Activated CD8-positive, alpha-beta memory T cell treated with anti-CD3 and anti-CD28 coated beads, Interleukin-2, amount 50 U/mL, for 1 hour (primary cell): ENCODE data around the gene RPTOR.

Experiments used
- DNase-seq: peaks from one replicate; pipeline ENCODE4 v3.0.0-alpha.2; 2020; ENCODE audit errors: extremely low read depth

The RPTOR gene

DNA sequence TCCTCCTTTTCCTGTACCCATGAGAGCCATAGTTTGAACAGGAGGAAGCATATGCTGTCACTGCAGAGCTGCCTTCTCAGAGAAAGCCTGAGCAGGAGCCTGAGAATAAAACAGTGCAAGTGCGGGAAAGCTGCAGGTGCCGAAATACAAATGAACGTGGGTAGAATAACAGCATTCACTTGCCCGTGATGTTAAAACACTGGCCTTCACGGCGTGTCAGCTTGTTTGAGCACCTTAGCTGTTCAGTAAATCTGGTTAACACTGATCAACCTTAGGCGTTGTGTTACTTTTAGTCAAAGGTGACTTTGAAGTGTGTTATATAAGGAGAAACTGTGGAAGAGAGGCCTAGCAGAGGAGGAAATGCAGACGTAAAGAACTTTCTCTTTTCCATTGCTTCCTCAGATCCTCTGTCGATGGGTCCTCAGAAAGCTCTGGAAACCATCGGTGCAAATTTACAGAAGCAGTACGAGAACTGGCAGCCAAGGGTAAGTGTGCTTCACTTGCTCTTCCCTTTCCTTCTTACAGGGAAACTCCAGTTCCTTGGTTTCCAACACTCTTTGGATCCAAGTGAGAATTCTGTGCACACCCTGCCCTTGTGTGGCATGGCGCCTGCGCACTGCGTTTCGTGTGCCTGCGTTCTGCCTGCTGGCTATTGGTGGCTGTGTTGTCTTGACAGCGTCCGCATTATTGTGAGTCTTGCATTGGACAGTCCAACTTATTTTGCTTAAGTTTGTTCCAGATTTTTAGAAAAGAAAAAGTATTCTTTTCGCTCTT is 98.9 kb downstream of the RPTOR start:
- DNase-seq = no peak

DNA sequence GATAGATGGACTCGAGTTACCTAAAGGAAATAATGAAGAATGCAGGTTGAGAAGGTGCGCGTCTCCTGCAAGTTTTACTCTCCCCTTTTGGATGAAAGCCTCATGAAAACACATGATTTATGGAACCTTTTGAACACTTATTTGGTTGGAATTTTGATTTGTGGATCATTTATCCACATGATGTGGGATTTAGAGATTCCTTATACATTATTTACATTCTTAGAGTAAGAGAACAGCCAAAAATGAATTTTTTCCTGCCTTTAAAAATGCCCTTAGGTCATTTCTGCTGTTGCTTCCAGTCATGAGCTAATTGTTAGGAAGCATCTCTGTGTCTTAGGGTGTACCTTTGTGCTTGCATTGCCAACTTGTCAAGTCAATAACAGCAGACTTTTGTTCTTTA is 99.9 kb downstream of the RPTOR start:
- DNase-seq = no peak

DNA sequence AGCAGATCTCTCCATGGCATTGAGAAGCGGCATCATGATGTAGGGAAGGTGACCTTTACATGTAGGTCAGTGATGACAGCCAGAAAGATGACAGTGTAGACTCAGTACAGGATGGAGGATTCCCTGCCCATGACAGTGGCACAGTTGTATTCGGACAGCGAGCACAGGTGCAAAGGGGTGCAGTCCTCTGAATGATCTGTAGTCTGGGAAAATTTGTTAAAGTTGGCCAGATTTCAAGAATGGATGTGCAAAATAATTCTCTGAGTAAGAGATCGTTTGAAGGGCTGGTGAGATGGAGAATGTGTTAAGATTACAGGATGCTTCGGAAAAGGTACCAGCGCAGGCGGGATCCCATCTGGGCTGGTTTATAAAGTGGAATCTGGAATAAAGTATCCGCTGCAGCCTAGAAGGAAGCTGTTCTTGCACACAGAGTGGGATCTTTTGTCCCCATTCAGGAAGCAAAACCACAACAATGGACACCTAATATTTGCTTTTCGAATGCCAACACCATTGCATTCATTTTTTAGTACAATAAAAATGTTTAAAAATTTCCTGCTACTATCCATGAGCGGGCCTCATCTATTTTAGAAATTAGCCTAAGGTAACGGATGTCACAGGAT is 101.2 kb downstream of the RPTOR start:
- no peak for DNase-seq

DNA sequence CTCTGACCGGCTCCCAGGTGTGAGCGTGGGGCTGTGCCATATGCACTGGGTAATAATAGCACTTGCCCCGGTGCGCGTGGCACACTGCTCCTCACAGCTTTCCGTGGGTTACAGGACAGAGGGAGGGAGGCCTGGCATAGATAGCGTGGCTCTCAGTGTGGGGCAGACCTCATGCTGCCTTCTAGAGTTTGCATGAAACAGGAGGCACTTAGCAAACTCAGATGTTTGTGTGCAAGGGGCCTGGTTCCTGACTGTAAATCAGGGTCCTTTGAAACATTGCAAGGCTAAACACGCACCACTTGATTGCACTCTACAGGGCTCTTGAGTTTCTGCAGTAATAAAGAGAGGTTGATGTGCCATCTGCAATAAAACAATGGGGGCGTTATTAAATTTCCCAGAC is 101.7 kb downstream of the RPTOR start:
- no peak for DNase-seq

DNA sequence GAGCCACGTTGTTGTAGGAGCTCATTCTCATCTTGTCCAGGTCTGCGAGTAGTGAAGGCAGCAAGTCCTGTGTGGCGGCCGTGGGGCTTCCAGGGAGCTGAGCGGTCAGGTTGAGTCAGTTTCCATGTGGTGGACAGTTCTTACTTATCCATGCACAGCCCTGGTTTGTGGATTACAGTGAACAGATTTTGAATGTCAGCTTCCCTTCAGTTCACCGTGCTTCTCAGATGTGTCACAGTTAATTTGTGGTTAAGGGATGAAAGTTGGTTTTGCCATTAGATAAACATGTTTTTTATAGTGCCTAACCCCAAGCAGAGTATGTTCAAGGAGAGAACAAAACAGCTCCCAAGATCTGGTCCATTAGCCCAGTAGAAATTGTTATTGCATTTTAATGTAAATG is 103.1 kb downstream of the RPTOR start:
- no peak for DNase-seq

DNA sequence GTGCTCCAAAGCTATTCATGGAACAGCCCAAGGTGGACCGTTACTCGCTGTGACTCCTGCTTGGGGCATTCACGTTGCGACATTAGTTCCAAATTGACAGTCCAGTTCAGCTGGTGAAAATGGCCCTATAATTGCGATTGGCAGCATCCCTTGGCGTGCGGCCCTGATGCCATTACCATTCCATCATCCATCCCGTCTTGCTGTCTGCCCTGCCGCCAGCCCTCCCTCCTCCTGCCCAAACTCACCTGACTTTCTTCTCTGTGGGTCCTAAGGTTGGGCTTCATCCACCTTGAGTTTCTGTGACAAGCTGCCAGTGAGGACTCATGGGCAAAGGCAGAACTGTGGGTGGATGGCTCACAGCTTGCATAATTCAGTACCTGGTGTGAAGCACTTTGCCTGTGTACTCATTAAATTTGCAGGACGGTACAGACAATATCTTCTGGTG is 104.6 kb downstream of the RPTOR start:
- no peak for DNase-seq

DNA sequence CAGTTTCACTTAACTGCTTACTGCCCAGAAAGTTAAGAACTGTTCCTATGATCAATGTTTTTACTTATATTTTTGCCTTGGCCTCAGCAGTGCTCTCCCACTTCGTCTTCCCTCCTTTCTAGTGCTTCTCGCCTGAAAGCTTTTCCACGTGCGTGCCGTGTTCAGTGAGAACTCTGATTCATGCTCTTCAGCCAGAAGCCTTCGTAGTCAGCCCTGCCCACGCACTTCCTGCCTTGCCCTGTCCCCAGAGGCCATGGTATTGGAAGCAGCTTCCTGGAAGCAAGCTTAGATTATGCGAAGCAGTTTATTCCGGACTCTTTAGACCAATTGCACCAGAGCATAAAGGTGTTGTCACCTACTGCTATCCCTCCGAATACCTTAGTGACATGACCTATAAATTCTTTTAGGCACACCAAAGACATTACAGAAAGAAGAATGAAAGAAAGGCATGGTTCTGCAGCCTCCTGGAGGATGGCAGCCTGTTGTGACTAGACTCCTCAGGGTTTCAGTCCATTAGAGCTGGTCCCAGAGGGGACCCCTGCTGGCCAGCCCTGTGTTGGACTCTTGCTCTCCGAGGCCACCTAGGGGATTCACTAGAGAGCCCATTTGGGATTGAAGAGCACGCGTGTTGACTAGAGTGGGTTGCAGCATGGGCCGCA is 105.2 kb downstream of the RPTOR start:
- peak; percentile 32 for DNase-seq

DNA sequence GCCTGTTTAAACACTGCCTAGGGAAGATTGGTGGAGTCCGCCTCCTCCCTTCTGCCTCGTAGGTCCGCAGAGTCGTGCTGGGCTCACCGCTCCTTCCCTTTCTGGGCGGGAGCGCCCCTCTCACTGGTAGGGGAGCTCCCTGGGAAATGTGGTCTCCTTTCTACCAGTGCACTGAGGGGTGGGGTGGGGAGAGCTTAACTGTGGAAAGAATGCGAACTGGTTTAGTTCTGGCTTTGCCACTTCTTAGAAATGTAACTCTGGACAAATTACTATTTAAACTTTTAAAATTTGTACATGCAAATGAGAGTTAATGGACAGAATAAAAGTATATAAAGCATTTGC is 105.7 kb downstream of the RPTOR start:
- no peak for DNase-seq

DNA sequence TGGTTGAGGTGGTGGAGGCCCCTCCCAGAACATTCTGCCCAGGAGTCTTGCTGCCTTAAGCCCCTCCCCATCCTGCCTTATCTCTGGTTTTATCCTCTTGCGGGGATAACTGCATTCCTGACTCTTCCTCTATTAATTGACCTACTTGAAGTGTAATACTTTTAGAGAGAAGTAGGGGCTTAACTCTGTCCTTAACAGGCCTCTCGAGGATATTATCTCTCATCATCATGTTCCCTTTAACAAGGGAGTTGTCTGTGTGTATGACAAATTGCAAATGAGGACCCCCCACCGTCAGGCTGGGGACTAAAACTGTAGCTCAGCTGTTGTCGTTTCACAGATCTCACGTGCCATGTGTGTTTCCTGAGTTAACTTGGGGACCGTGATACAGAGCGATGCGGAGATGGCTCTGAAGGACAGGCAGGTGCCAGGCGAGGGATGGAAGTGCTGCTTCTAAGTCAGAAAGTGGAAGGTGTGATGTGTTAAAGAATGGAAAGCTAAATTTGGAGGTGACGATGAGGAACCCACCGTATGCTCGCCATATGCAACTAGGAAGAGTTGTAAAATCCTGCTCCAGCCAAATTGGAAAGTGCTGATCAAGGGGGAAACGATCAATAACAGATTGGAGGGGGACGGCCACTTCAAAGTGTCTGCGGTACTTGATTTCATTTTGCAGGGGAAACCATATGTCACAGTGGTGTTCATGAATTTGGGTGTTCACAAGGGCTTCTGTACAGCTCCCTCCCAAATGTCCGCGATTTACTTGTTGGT is 106.3 kb downstream of the RPTOR start:
- DNase-seq = no peak

DNA sequence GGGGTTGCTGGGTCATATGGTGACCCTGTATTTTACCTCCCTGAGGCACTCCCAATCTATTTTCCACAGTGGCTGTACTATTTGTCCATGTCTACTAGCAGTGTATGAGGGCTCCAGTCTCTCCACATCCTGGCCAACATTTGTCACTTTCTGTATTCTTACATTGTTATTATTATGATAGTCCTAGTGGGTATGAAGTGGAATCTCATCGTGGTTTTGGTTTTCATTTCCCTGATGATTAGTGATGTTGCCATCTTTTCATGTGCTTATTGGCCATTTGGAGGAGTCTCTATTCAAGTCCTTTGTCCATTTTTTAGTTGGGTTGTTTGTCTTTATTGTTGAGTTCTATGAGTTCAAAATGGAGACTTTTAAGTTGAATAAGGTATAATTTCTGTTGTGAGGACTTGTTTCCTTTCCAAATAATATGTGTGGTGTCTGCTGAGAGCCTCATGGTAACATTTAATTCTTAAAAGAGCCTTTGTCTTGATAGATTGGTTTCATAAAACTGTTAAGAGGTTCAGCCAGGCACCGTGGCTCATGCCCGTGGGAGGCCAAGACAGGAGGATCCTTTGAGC is 108.2 kb downstream of the RPTOR start:
- no peak for DNase-seq

DNA sequence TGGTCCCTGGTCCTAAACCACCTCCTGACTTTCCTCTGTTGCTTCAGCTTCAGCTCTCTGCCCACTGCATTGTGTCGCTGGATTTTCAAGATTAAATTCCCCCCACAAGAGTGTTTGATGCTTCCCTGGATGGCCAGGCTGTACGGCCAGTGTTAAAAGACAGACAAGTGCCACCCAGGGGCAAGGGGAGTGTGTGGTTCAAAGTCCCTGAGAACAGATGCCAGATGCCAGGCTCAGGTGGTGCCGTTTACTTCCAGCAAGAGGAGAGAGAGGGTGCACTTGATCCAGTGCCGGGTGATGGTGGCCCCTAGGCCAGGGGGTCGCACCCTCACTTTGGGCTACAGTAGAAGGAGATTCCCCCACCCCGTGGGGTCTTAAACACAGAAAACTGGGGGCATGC is 109.2 kb downstream of the RPTOR start:
- no peak for DNase-seq

DNA sequence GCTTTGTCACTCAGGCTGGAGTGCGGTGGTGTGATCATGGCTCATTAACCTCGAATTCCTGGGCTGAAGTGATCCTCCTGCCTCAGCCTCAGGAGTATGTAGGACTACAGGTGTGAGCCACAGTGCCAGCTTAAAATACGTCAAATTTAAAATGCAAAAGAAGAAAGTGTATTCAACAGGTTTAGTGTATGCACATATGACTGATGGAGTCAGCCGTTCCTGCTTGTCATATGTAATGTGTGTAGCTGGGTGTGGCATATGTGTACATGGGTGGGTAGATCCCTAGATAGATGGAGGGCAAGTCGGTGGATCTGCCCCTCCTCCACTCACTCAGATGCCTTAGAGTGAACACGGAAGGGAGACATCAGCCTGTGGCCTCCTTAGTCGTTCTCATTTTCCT is 111.0 kb downstream of the RPTOR start:
- DNase-seq = no peak

DNA sequence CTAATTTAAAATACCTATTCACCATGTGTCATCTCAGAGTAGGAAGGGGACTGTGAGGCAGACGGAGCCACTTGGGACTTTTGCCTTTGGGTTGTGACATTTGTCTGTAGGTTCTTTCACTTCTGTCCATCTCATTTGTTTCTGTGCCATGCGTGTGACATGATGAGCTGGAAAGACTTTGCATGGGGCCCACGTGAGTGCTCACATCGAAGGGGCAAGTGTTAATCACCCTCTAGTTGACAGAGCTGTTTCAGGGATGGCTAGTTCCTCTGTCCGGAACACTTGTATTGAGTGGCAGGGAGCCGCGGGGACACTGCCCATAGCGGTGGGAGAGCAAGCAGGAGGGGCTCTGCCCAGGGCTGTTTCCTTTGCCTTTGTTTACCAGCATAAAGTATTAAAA is 112.0 kb downstream of the RPTOR start:
- DNase-seq = no peak

DNA sequence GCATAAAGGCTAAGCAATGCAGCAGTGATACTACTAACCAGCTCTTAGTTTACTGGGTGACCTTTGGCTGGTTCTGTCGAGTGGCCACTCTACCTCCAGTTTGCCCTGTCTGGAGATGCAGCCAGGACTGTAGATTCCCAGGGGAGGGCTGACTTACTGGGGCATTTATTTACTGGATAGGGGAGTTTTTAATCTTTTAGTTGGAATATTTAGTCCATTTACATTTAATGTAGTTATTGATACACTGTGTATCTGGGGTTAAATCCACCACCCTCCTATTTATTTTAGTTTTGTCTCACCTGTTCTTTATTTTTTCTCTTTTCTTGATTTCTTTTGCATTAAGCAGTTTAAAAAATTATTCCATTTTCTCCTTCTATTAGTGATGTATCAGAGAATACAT is 112.9 kb downstream of the RPTOR start:
- DNase-seq = no peak

DNA sequence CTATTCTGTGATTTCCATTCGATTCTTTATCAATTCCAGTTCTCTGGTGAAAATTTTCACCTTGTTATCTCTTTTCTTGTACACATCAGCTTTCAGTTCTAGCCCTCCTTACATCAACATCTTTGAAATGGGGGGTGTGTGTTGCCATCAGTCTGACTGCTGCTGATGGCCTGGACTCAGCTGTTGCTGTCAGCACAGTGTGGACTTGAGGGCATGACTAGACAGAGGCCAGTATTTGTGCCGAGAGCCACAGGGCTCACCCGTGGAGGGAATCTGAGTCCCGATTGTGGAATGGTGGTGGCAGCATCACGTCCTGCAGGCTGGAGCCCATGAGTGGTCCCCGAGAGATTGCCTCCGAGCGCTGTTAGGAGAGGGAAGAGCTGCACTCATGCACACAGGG is 114.2 kb downstream of the RPTOR start:
- DNase-seq = no peak

DNA sequence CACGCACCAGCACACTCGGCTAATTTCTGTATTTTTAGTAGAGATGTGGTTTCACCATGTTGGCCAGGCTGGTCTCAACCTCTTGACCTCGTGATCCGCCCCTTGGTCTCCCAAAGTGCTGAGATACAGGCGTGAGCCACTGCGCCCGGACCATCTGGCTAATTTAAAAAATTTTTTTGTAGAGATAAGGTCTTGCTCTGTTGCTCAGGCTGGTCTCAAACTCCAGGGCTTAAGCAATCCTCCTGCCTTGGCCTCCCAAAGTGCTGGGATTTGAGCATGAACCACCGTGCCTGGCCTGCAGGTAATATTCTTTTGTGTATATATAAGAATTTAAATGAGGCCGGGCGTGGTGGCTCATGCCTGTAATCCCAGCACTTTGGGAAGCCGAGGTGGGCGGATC is 115.0 kb downstream of the RPTOR start:
- DNase-seq = no peak

DNA sequence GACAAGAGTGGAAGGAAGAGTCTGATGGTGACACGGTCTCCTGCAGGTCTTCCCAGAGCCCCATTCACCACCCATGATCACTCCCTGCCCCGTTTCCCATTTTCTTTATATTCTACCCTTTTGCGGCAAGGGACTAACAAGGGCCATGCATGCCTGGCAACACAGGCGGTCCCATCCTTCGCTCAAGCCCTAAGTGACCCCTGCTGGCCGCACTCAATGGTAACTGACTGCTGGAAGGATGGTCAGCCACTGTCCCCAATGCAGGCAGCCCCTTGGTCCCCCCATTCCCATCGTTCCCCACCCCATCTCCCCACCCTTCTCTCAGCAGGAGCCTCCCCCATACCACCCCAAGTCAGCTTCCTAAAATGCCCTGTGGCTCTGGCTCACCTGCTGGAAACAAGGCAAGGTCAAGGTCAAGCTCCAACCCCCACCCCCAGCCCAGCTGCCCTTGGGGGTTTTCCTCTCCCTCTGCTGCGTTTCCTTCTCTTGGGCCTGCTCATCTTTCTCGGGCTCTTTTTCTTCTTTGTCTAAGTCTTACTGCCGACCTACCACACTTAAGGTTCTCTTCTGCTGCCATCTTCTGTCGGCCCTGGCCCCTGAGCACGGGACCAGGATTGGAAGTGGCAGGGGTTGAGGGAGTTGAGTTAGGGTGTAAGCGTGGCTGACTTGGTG is 116.0 kb downstream of the RPTOR start:
- no peak for DNase-seq

DNA sequence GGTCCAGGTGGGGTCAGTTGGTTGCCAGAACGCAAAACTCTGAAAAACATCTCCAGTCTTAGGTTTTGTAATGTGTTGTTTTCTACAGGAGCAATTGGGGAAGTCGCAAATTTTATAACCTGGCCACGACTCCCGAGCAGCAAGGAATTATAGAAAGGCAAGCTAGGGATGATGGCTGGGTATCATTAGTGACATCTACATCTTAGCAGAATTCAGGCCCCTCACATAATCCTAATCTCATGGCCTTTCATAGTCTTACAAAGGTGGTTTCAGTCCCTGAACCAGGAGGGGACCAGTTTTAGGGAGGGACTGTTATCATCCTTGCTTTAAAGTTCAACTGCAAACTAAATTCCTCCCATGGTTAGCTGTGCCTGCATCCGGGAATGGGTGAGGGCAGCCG is 117.9 kb downstream of the RPTOR start:
- DNase-seq = no peak

DNA sequence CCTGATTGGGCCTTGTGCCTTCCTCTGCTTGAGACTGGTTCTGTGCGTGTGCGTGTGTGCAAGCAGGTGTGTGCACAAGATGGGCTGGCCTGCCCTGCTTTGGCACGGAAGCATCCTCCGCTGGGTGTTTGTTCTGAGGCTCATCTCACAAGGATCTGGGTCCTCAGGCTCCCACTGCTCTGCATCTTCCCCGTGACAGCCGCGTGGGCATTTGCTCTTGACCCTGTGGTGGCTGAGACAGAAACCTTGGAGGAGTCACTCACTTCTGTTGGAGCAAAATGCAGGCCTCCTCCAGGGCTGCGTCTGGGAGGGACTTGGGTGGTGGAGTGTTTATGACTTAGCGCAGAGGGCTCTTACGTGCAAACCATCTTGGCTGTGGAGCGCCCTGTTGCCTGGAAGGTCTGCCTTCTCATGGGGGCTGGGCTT is 119.2 kb downstream of the RPTOR start:
- DNase-seq = no peak

DNA sequence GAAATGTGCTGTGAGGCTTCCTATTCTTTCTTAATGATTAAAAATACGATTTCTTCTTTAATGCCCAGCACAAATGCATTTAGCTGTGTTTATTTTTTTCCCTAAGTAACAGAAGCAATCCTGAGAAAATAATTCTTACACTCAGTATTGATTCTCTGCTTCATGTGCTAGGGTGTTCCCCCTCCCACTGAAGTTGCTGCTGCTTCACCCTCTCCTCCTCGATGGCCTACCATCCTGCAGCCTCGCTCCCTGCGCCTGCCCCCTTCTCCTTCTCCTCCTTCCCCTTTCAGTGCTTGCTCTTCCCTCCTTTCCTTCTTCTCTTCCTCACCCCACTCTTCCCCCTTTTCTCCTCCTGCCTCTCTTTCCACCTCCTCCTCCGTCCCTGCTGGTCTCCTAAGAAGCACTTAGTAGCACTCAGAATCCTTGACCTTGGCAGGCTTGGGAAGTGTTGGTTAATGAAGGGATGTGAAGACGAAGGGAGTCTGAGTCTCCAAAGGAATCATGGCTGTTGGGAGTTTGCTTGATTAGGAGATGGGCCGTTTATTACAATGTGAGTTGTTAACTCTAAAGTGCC is 119.7 kb downstream of the RPTOR start:
- DNase-seq = no peak

DNA sequence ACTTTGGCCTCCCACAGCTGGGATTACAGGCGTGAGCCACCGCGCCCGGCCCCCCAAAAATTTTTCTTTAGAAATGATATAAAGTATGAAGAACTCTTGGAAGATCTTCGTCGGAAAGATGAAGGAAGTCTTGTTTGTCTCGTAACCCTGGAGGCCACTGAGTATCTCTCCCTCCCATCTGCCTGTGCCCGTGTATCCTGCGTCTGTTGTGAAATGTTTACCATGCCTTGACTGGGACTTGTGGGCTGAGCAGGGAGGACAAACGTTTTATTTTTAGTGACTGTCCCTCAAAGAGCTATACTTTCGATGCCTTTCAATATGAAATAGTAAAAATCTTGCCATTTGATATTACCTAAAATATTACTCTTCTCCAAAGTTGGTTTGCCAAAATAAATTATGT is 121.2 kb downstream of the RPTOR start:
- DNase-seq = no peak
